Upper lobe of left lung (tissue), 6 donors: ENCODE data around the gene PLXNB2. TPM values are rescaled to one million over a fixed set of nuclear protein-coding genes. Genes with fewer than 3 reads are reported as not detected.

ENCODE experiments used
- ATAC-seq, 2 donors: fragments of 200-7000 bp; cut with Tn5 transposase; one replicate each; pipeline ENCODE4 v1.9.1; 2022; ENCODE audit warnings: mild to moderate bottlenecking in 2 of 2, moderate library complexity in 2 of 2; ENCODE audit not compliant: low FRiP score in 2 of 2
- DNase-seq, 2 donors: peaks; one replicate each; pipeline ENCODE4 v3.0.0-alpha.2; 2019 to 2020
- H3K27ac ChIP-seq, 4 donors: fragments of 200-600 bp; sonication (generic); one replicate each; pipeline ENCODE4 v1.5.1; 2016 to 2019
- H3K27me3 ChIP-seq, 4 donors: fragments of 200-600 bp; sonication (generic); one replicate each; pipeline ENCODE4 v1.5.1; 2017 to 2019
- H3K36me3 ChIP-seq, 4 donors: fragments of 200-600 bp; sonication (generic); one replicate each; pipeline ENCODE4 v1.5.1; 2016 to 2019
- H3K4me1 ChIP-seq, 4 donors: fragments of 200-600 bp; sonication (generic); one replicate each; pipeline ENCODE4 v1.5.1; 2018 to 2019
- H3K4me3 ChIP-seq, 4 donors: fragments of 200-600 bp; sonication (generic); one replicate each; pipeline ENCODE4 v1.5.1; 2017 to 2019; ENCODE audit warnings: mild to moderate bottlenecking in 2 of 4, moderate library complexity in 1 of 4
- H3K9me3 ChIP-seq, 4 donors: fragments of 200-600 bp; sonication (generic); one replicate each; pipeline ENCODE4 v1.5.1; 2018 to 2019
- EP300 ChIP-seq, 4 donors: sonication (generic); formaldehyde crosslinking; IDR thresholded peaks; one replicate each; pipeline ENCODE4 v1.5.1; 2017; ENCODE audit warnings: antibody characterized with exemption in 4 of 4, control low read depth in 2 of 4
- POLR2A ChIP-seq, 4 donors: fragments of 450-650 bp; IDR thresholded peaks; one replicate each; pipeline ENCODE4 v1.5.1; 2016 to 2017; ENCODE audit warnings: antibody characterized with exemption in 4 of 4, mild to moderate bottlenecking in 2 of 4
- POLR2AphosphoS5 ChIP-seq, 2 donors: sonication (generic); formaldehyde crosslinking; IDR thresholded peaks; one replicate each; pipeline ENCODE4 v1.5.1; 2017; ENCODE audit warnings: antibody characterized with exemption in 2 of 2
- WGBS, 2 donors: methylation state at CpG; one replicate each; pipeline ENCODE4 v1.1.5; 2017 to 2018; 5-methylcytosine and 5-hydroxymethylcytosine counted together
- total RNA-seq, 6 donors: library from RNA; depleted of rRNA in 4 of 6; stranded (reverse); fragments of >200 nt in 4 of 6; gene quantifications; one replicate each; pipeline versions ENCODE4 v1.1.0 to v1.2.1, GENCODE V29; 2016 to 2021
- TF ChIP-seq, protein P1 (sequence below), 6 experiments: fragments of 450-650 bp in 4 of 6; fragments of 200-600 bp in 2 of 6; sonication (generic) in 2 of 6; IDR thresholded peaks; one replicate each; pipeline ENCODE4 v1.5.1; 2016 to 2019; ENCODE audit warnings: antibody characterized with exemption in 6 of 6
- donor health status: DM: no; HTN: no; CAD: no; lungs with moderate emphysema.
- donor health status: DM: no; HTN: yes; CAD: no; lungs with severe emphysema.

Gene PLXNB2
- total RNA-seq, 6 donors from 2014 or later = 218 to 407 (median 313) TPM

DNA sequence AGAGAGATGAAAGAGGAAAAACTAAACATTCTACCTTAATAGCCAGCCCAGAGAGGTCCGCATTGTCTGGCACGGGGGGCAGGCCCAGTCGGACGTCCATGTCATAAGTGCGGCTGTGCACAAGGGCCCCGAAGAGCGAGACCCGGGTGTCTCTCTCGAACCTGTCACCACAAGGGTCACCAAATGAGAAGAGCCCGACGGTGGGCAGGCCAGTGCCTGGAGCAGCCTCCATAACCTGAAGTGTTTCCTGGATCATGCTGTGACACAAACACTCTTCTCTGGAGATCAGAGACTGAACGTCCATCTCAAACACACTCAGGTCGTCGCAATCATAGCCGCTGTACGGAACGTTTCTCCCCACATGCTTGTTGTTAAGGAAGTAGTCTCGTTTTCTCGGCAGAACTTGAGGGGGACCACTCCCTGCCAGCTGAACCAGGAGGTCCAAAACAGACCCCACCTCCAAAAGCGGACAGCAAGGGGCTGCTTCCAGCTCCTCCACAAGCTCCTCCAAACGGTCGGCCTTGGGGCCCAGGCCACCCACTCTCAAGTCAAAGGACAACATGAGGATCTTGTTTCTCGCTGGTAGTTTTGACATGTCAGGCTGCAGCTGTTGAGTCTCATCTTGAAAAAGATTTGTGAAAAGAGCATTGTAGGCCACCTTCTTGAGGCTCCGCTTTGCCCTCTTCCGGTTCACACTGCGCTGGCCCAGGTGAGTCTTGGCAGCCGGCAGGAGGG is 63.6 kb downstream of the PLXNB2 start:
- no peak for ATAC-seq
- no peaks in the 10 kb centered on the region for H3K27me3 ChIP-seq
- TF ChIP-seq, protein P1, sequence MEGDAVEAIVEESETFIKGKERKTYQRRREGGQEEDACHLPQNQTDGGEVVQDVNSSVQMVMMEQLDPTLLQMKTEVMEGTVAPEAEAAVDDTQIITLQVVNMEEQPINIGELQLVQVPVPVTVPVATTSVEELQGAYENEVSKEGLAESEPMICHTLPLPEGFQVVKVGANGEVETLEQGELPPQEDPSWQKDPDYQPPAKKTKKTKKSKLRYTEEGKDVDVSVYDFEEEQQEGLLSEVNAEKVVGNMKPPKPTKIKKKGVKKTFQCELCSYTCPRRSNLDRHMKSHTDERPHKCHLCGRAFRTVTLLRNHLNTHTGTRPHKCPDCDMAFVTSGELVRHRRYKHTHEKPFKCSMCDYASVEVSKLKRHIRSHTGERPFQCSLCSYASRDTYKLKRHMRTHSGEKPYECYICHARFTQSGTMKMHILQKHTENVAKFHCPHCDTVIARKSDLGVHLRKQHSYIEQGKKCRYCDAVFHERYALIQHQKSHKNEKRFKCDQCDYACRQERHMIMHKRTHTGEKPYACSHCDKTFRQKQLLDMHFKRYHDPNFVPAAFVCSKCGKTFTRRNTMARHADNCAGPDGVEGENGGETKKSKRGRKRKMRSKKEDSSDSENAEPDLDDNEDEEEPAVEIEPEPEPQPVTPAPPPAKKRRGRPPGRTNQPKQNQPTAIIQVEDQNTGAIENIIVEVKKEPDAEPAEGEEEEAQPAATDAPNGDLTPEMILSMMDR (IDR thresholded peaks at IDR 0.05) = no peak
- no peak for TF ChIP-seq EP300 (IDR thresholded peaks at IDR 0.05)
- no peak for TF ChIP-seq POLR2A (IDR thresholded peaks at IDR 0.05)
- no peak for TF ChIP-seq POLR2AphosphoS5 (IDR thresholded peaks at IDR 0.05)
- H3K27ac ChIP-seq = peak overlapping the region; percentile 91 to 97 (median 95)
- H3K36me3 ChIP-seq = peaks cover 3 to 43% (median 33%) of the 10 kb centered on the region in 4 donors
- H3K4me1 ChIP-seq = peaks cover 40 to 69% (median 49%) of the 10 kb centered on the region in 4 donors
- H3K4me3 ChIP-seq = peak overlapping the region; percentile 84 to 99 (median 94)
- 13 to 14% methylated on average over 19 to 27 of the region's 27 CpGs for WGBS, 2 donors
- no peaks in the 10 kb centered on the region for H3K9me3 ChIP-seq
- no peak for DNase-seq

DNA sequence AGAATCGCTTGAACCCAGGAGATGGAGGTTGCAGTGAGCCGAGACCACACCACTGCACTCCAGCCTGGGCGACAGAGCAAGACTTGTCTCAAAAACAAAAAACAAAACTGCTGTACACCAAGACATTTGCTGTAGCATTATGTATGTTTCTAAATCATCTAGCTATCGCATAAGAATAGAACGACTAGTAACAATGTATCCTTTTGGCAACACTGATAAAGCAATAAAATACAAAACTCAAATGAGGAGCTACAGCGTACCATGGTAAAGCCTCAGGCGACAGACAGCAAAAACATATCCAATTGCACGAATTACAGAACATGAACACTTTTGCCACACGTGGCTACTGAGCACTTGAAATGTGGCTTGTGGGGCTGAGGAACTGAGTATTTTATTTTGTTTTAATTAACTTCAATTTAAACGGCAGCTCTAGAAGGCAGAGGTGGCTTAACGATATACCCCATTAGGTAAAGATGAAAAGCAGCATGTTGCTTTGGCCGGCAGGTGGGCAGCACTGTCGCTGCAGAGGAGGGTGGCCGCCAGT is 65.0 kb downstream of the PLXNB2 start:
- ATAC-seq (no peak), DNase-seq (no peak)
- Histone ChIP-seq H3K4me3 (peak overlapping the region in 3 of 4 donors; percentile 84 to 95 (median 94)), H3K36me3 (peaks cover 3 to 43% (median 27%) of the 10 kb centered on the region in 4 donors), H3K27me3 (no peaks in the 10 kb centered on the region), H3K27ac (peak overlapping the region in 1 of 4 donors; percentile 8), H3K9me3 (no peaks in the 10 kb centered on the region), H3K4me1 (peaks cover 40 to 55% (median 46%) of the 10 kb centered on the region in 4 donors)
- WGBS, 2 donors = 62 to 70% methylated on average over 14 of the region's 14 CpGs
- no peak for TF ChIP-seq POLR2A (IDR thresholded peaks at IDR 0.05)
- no peak for TF ChIP-seq EP300 (IDR thresholded peaks at IDR 0.05)
- no peak for TF ChIP-seq POLR2AphosphoS5 (IDR thresholded peaks at IDR 0.05)
- TF ChIP-seq, protein P1 (IDR thresholded peaks at IDR 0.05) = no peak

DNA sequence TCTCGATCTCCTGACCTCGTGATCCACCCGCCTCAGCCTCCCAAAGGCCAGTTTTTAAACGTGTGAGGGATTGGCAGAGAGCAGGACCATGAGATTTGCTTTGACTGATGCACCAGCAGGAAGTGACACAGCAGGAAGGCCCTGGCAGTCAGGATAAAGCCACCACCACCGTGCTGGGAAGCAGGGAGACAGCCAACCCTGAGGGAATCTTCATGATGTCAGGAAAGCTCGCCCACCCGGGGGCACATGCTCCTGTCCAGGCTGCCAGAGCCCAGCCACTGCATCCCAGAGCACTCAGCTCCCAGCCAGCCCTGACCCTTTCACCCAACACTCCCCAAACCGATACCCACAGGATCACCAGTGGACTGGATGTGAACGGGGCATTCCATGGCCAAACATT is 68.7 kb downstream of the PLXNB2 start:
- peaks cover 30 to 34% (median 31%) of the 10 kb centered on the region in 4 donors for H3K4me1 ChIP-seq
- TF ChIP-seq EP300 (IDR thresholded peaks at IDR 0.05) = no peak
- peaks cover 0 to 44% (median 23%) of the 10 kb centered on the region in 4 donors for H3K36me3 ChIP-seq
- H3K4me3 ChIP-seq = no peak overlapping the region
- no peaks in the 10 kb centered on the region for H3K9me3 ChIP-seq
- WGBS, 2 donors = 81 to 85% methylated on average over 7 to 9 of the region's 9 CpGs
- H3K27me3 ChIP-seq = no peaks in the 10 kb centered on the region
- DNase-seq (peak in 1 of 2 donors; percentile 27), ATAC-seq (no peak)
- H3K27ac ChIP-seq = no peak overlapping the region

DNA sequence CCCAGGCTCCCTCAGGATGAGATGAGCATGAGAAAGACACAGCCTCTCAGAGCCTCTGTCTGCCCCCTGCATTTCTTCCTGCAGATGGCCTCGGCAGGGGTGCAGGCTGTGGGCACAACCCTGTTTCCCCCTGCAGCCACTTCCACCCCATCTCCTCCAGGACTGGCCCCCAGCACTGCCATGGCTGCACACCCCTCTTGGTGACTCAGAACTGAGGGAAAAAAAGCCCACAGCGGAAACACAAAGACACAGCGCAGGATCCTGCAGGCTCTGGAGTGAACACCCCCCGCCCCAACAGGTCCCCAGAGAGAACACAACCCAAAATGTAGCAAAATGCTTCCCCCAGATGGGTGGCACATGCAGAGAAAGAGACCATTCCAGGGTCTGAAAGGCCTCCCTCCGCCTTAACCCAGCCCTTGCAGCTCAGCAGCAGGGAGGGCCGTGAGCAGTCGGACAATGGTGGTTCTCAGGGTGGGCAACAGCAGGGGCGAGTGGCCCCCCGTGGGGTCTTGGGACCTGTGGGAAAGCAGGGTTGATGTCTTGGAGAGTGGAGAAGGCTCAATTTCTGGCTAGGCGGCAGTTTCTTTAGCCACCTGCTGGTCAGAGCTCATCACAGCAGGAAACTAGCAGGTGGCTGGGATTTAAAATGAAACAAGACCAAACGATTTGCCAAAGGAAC is 70.6 kb downstream of the PLXNB2 start:
- H3K4me1 ChIP-seq = peaks cover 11 to 15% (median 13%) of the 10 kb centered on the region in 4 donors
- WGBS, 2 donors = 78 to 81% methylated on average over 8 to 10 of the region's 11 CpGs
- no peaks in the 10 kb centered on the region for H3K27me3 ChIP-seq
- H3K27ac ChIP-seq = no peak overlapping the region
- peaks cover 4 to 60% (median 31%) of the 10 kb centered on the region in 4 donors for H3K36me3 ChIP-seq
- TF ChIP-seq EP300 (IDR thresholded peaks at IDR 0.05) = no peak
- TF ChIP-seq, protein P1 (IDR thresholded peaks at IDR 0.05) = peak in 2 of 6 experiments; percentile 16 to 26
- TF ChIP-seq POLR2A (IDR thresholded peaks at IDR 0.05) = no peak
- TF ChIP-seq POLR2AphosphoS5 (IDR thresholded peaks at IDR 0.05) = no peak
- DNase-seq (peak in 1 of 2 donors; percentile 30), ATAC-seq (no peak)
- H3K4me3 ChIP-seq = no peak overlapping the region
- H3K9me3 ChIP-seq = no peaks in the 10 kb centered on the region

DNA sequence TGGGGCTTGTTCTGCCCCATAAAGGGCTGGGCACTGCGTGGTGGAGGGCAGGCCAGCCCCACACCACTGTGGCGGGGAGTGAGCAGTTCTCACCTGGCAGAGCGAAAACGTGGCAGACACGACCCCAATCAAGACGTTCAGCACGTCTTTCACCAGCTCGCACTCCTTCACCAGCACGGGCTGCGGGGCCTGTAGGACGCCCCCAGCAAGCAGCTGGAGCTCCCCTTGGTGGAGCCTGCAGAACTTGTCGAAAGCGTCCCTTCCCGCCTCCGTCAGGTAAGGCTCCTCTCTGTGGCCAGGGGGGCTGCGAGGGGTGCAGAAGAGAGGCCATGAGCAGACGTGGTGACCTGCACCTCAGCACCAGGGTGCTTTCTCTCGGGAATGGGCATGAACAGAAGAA is 74.2 kb downstream of the PLXNB2 start:
- Histone ChIP-seq H3K4me1 (no peaks in the 10 kb centered on the region), H3K9me3 (no peaks in the 10 kb centered on the region), H3K27ac (no peak overlapping the region), H3K36me3 (peaks cover 4 to 59% (median 26%) of the 10 kb centered on the region in 4 donors), H3K4me3 (no peak overlapping the region), H3K27me3 (no peaks in the 10 kb centered on the region)
- peak in 1 of 2 donors; percentile 64 for DNase-seq
- ATAC-seq = no peak
- 88 to 94% methylated on average over 17 to 18 of the region's 18 CpGs for WGBS, 2 donors
- TF ChIP-seq POLR2AphosphoS5 (IDR thresholded peaks at IDR 0.05) (no peak), EP300 (IDR thresholded peaks at IDR 0.05) (no peak), POLR2A (IDR thresholded peaks at IDR 0.05) (no peak)
- TF ChIP-seq, protein P1 (IDR thresholded peaks at IDR 0.05) = no peak
